Activated naive CD4-positive, alpha-beta T cell treated with anti-CD3 and anti-CD28 coated beads, Interleukin-2, amount 50 U/mL, for 72 hours (primary cell): ENCODE results near the gene NDUFS7. TPM values are rescaled to one million over a fixed set of nuclear protein-coding genes. Genes with fewer than 3 reads are reported as not detected.
"Not testable (repeated sequence)": the region's sequence is repeated elsewhere in the genome, so short reads cannot be mapped to it uniquely, and the experiment has no call there.

Source experiments
- ATAC-seq, 2 donors: fragments of 150-1000 bp; cut with Tn5 transposase; 2 replicates each; pipeline ENCODE4 v1.10.0; 2021; ENCODE audit warnings: mild to moderate bottlenecking in 2 of 2, moderate library complexity in 2 of 2
- DNase-seq, 2 donors: peaks; one replicate each; pipeline ENCODE4 v3.0.0; 2021 to 2022; ENCODE audit warnings: low spot score in 2 of 2
- H3K27ac Mint-ChIP-seq, 2 donors: one replicate each; pipeline ENCODE4 v1.8.0; 2022; ENCODE audit warnings: mild to moderate bottlenecking in 2 of 2, mixed read lengths in 2 of 2
- H3K36me3 Mint-ChIP-seq, 2 donors: one replicate each; pipeline ENCODE4 v1.8.0; 2022; ENCODE audit warnings: mixed read lengths in 2 of 2
- H3K9me3 Mint-ChIP-seq, 2 donors: one replicate each; pipeline ENCODE4 v1.8.0; 2022; ENCODE audit warnings: mixed read lengths in 2 of 2
- total RNA-seq, 2 donors: library from RNA; stranded (reverse); gene quantifications; one replicate each; pipeline ENCODE4 v1.2.3, GENCODE V29; 2022

The NDUFS7 gene
- total RNA-seq, 2 donors from 2014 or later = 89.4 to 105 TPM

GRCh38 chr19:1429750-1430149 lies 46.0 kb downstream of the NDUFS7 start:
- H3K27ac Mint-ChIP-seq = peak overlapping the region in 1 of 2 donors; percentile 89
- peaks cover 0 to 4% of the 10 kb centered on the region in 2 donors for H3K36me3 Mint-ChIP-seq
- no peaks in the 10 kb centered on the region for H3K9me3 Mint-ChIP-seq
- no peak for DNase-seq
- ATAC-seq = no peak

- H3K36me3 Mint-ChIP-seq = no peaks in the 10 kb centered on the region
- ATAC-seq (no peak), DNase-seq (no peak)
- no peak overlapping the region for H3K27ac Mint-ChIP-seq
- H3K9me3 Mint-ChIP-seq = no peaks in the 10 kb centered on the region
Observed at GRCh38 chr19:1430246-1430645, 46.5 kb downstream of the NDUFS7 start.

- no peaks in the 10 kb centered on the region for H3K36me3 Mint-ChIP-seq
- no peaks in the 10 kb centered on the region for H3K9me3 Mint-ChIP-seq
- ATAC-seq (no peak), DNase-seq (no peak)
- peak overlapping the region in 1 of 2 donors; percentile 68 for H3K27ac Mint-ChIP-seq
Observed at GRCh38 chr19:1431759-1432506, 48.2 kb downstream of the NDUFS7 start.

GRCh38 chr19:1432507-1432887 lies 48.8 kb downstream of the NDUFS7 start:
- H3K9me3 Mint-ChIP-seq = no peaks in the 10 kb centered on the region
- DNase-seq = no peak
- peak overlapping the region in 1 of 2 donors; percentile 23 for H3K27ac Mint-ChIP-seq
- ATAC-seq = no peak
- no peaks in the 10 kb centered on the region for H3K36me3 Mint-ChIP-seq

GRCh38 chr19:1433119-1434039 lies 49.7 kb downstream of the NDUFS7 start:
- ATAC-seq = no peak
- Mint-ChIP-seq H3K9me3 (no peaks in the 10 kb centered on the region), H3K27ac (no peak overlapping the region), H3K36me3 (peaks cover 4 to 5% of the 10 kb centered on the region in 2 donors)
- no peak for DNase-seq

GRCh38 chr19:1434040-1434366 lies 50.3 kb downstream of the NDUFS7 start:
- DNase-seq (no peak), ATAC-seq (no peak)
- no peaks in the 10 kb centered on the region for H3K9me3 Mint-ChIP-seq
- peaks cover 6 to 7% of the 10 kb centered on the region in 2 donors for H3K36me3 Mint-ChIP-seq
- H3K27ac Mint-ChIP-seq = no peak overlapping the region

- H3K36me3 Mint-ChIP-seq = peaks cover 9 to 12% of the 10 kb centered on the region in 2 donors
- H3K27ac Mint-ChIP-seq = no peak overlapping the region
- H3K9me3 Mint-ChIP-seq = no peaks in the 10 kb centered on the region
- DNase-seq (no peak), ATAC-seq (no peak)
Observed at GRCh38 chr19:1434577-1435060, 50.9 kb downstream of the NDUFS7 start.

GRCh38 chr19:1435378-1435989 lies 51.8 kb downstream of the NDUFS7 start:
- Mint-ChIP-seq H3K36me3 (peaks cover 18 to 19% of the 10 kb centered on the region in 2 donors), H3K9me3 (no peaks in the 10 kb centered on the region), H3K27ac (no peak overlapping the region)
- ATAC-seq = no peak
- DNase-seq = no peak

- Mint-ChIP-seq H3K9me3 (no peaks in the 10 kb centered on the region), H3K36me3 (peaks cover 24 to 36% of the 10 kb centered on the region in 2 donors), H3K27ac (peak overlapping the region; percentile 100)
- ATAC-seq = no peak
- DNase-seq = no peak
Observed at GRCh38 chr19:1437609-1438008, 53.9 kb downstream of the NDUFS7 start.

- peak; percentile 87 to 91 for ATAC-seq
- Mint-ChIP-seq H3K9me3 (no peaks in the 10 kb centered on the region), H3K27ac (peak within 1 kb of the TSS; percentile 100), H3K36me3 (peaks cover 24 to 36% of the 10 kb centered on the region in 2 donors)
- peak; percentile 96 to 97 for DNase-seq
Observed at GRCh38 chr19:1438035-1438932, 54.6 kb downstream of the NDUFS7 start, which contains the start of gene RPS15. TSS of gene RPS15 (plus strand) at chr19:1438396. CDS start at chr19:1438426, 30 bp downstream.

GRCh38 chr19:1438933-1439354 lies 55.2 kb downstream of the NDUFS7 start:
- ATAC-seq = peak in 1 of 2 donors; percentile 1
- Mint-ChIP-seq H3K9me3 (no peaks in the 10 kb centered on the region), H3K27ac (peak overlapping the region; percentile 96 to 100), H3K36me3 (peaks cover 24 to 36% of the 10 kb centered on the region in 2 donors)
- DNase-seq = no peak

GRCh38 chr19:1439525-1440417 lies 56.1 kb downstream of the NDUFS7 start:
- DNase-seq, ATAC-seq, H3K9me3 Mint-ChIP-seq: not testable (repeated sequence)
- H3K36me3 Mint-ChIP-seq = peaks cover 24 to 36% of the 10 kb centered on the region in 2 donors
- H3K27ac Mint-ChIP-seq = peak overlapping the region; percentile 96 to 100

- Mint-ChIP-seq H3K9me3 (no peaks in the 10 kb centered on the region), H3K36me3 (peaks cover 24 to 36% of the 10 kb centered on the region in 2 donors)
- DNase-seq = no peak
Observed at GRCh38 chr19:1440418-1440801, 56.7 kb downstream of the NDUFS7 start.

GRCh38 chr19:1441022-1441426 lies 57.3 kb downstream of the NDUFS7 start:
- peak overlapping the region; percentile 96 to 100 for H3K27ac Mint-ChIP-seq
- H3K36me3 Mint-ChIP-seq = peaks cover 24 to 36% of the 10 kb centered on the region in 2 donors
- no peaks in the 10 kb centered on the region for H3K9me3 Mint-ChIP-seq
- no peak for DNase-seq
- no peak for ATAC-seq

More at GRCh38 chr19:1440418-1440801, 56.7 kb downstream of the NDUFS7 start:
- peak overlapping the region; percentile 96 to 100 for H3K27ac Mint-ChIP-seq
- ATAC-seq = no peak
